Occipital lobe (tissue), 2 donors: ENCODE measurements around the gene NEAT1. TPM values are rescaled to one million over a fixed set of nuclear protein-coding genes. Genes with fewer than 3 reads are reported as not detected.

Source experiments
- small RNA-seq: library from RNA; depleted of rRNA; stranded (forward); fragments of <200 nt; gene quantifications from one replicate; pipeline ENCODE3, GENCODE V24; 2014
- total RNA-seq: library from RNA; depleted of rRNA; stranded (reverse); fragments of >200 nt; gene quantifications from one replicate; pipeline ENCODE4 v1.2.3, GENCODE V29; 2014

The NEAT1 gene
- total RNA-seq, 1 donor from 2014 or later: 3.6 TPM

Small RNA genes lying within 50 kb of the gene (small RNA-seq; reads per million reads assigned to genes)
- not detected for gene RF01684

Other genes with a start within 250 kb of the NEAT1 start
- gene CAPN1, start 240.9 kb upstream of the NEAT1 start, total RNA-seq: 56.5 TPM
- gene POLA2, start 160.8 kb upstream of the NEAT1 start, total RNA-seq: 0.94 TPM
- 9.0 TPM for gene CDC42EP2, start 107.9 kb upstream of the NEAT1 start, total RNA-seq
- 21.7 TPM for gene DPF2, start 88.9 kb upstream of the NEAT1 start, total RNA-seq
- 4.5 TPM for gene TIGD3, start 68.0 kb upstream of the NEAT1 start, total RNA-seq
- gene SLC25A45, start 40.2 kb upstream of the NEAT1 start, total RNA-seq: 0.31 TPM
- gene FRMD8, start 36.2 kb upstream of the NEAT1 start, total RNA-seq: 9.2 TPM
- gene MALAT1, start 76.2 kb downstream of the NEAT1 start, total RNA-seq: 11,800 TPM
- gene SCYL1, start 102.3 kb downstream of the NEAT1 start, total RNA-seq: 34.2 TPM
- 18.4 TPM for gene LTBP3, start 135.6 kb downstream of the NEAT1 start, total RNA-seq
- gene ZNRD2, start 147.7 kb downstream of the NEAT1 start, total RNA-seq: 23.6 TPM
- gene FAM89B, start 149.7 kb downstream of the NEAT1 start, total RNA-seq: 22.3 TPM
- 9.7 TPM for gene EHBP1L1, start 153.3 kb downstream of the NEAT1 start, total RNA-seq
- 0.31 TPM for gene KCNK7, start 173.0 kb downstream of the NEAT1 start, total RNA-seq
- gene MAP3K11, start 191.4 kb downstream of the NEAT1 start, total RNA-seq: 9.0 TPM
- 7.0 TPM for gene PCNX3, start 193.0 kb downstream of the NEAT1 start, total RNA-seq
- gene SIPA1, start 215.3 kb downstream of the NEAT1 start, total RNA-seq: 3.7 TPM
- gene RELA, start 240.1 kb downstream of the NEAT1 start, total RNA-seq: 12.6 TPM